ENCODE measurements around the gene OLFM4.

The OLFM4 gene

GRCh38 chr13:53090461-53090860, 61.8 kb downstream of the OLFM4 start:
- no peak for DNase-seq (ENCODE audit: low spot score)
- no peak for TF ChIP-seq CTCF (IDR thresholded peaks at IDR 0.05; ENCODE audit: extremely low read depth, missing control alignments)

DNA sequence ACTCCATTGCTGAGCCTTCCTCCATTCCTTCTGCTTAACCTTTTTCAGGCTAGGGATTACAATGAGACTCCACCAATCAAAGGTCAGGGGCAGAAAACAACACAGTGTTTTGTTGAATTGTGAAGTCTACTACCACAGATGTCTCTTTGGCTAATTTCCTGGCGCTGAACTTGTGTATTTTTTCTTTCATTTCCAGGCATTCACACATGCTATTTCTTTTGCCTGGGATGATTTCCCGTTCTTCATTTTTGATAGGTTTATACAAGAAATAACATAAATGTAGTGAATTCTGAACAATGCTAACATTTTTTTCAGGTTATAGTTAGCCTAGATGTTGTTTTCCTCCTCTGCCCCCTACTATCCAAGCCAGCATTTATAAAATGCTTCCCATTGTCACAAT, 64.3 kb downstream of the OLFM4 start:
- no peak for TF ChIP-seq CTCF (IDR thresholded peaks at IDR 0.05; ENCODE audit: extremely low read depth, missing control alignments)
- no peak for DNase-seq (ENCODE audit: low spot score)

- TF ChIP-seq CTCF (IDR thresholded peaks at IDR 0.05; ENCODE audit: extremely low read depth, missing control alignments): no peak
- no peak for DNase-seq (ENCODE audit: low spot score)
Measured at GRCh38 chr13:53098455-53098854, 69.8 kb downstream of the OLFM4 start.

GRCh38 chr13:53100394-53101063, 71.9 kb downstream of the OLFM4 start:
- no peak for TF ChIP-seq CTCF (IDR thresholded peaks at IDR 0.05; ENCODE audit: extremely low read depth, missing control alignments)
- DNase-seq (ENCODE audit: low spot score): no peak

Data from GM20000 (cell line).